ENCODE data around the gene SH3TC1.

Gene SH3TC1

DNA sequence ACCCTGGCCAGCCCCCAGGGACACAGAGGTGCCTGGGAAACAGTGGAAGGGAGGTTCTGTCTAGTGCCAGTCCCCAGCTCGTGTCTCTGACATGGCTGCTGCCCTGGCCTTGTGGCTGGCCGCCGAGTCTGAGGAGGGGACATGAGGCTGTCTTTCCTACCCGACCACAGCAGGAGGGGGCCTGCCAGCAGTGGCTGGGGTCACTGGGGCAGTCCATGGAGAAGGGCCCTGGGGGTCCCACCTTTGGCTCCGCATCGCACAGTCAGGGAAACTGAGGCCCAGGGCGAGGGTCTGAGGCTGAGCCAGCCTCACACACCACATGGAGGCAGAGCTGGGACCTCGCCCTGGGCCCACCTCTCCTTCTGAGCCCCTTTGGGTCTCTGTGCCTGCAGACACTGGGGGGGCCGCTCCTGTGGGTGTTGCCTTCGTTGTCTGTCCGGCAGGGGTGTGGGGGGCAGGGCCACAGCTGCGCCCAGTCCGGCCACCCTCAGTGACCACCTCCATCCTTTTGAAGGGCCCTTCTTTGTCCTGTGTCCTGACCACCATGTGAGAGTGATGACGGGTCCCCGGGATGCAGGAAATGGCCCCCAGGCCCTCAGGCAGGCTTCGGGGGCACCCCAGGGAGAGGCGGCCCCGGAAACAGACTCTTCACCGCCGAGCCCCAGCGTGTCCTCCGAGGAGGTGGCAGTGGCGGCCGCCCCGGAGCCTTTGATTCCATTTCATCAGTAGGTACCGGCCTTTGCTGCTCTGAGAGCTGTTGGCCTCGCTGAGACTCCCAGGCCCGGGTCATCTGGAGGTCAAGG, 17.6 kb downstream of the SH3TC1 start:
- no peak for TF ChIP-seq ZFX (IDR thresholded peaks at IDR 0.05)
- no peak overlapping the region for H3K27ac ChIP-seq

DNA sequence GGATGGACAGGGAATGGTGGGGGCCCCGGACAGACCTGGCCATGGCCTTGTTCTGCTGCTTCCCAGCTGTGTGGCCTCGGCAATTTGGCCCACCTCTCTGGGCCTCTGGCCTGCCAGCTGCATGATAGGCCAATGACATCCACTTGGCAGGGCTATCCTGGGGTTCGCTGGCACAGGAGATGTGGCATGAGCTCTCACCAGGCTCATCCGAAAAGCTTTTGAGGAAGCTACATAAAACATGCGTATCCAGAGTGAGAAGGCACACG, 18.1 kb downstream of the SH3TC1 start:
- no peak overlapping the region for H3K27ac ChIP-seq
- TF ChIP-seq ZFX (IDR thresholded peaks at IDR 0.05) = no peak
- TF ChIP-seq, protein P1, sequence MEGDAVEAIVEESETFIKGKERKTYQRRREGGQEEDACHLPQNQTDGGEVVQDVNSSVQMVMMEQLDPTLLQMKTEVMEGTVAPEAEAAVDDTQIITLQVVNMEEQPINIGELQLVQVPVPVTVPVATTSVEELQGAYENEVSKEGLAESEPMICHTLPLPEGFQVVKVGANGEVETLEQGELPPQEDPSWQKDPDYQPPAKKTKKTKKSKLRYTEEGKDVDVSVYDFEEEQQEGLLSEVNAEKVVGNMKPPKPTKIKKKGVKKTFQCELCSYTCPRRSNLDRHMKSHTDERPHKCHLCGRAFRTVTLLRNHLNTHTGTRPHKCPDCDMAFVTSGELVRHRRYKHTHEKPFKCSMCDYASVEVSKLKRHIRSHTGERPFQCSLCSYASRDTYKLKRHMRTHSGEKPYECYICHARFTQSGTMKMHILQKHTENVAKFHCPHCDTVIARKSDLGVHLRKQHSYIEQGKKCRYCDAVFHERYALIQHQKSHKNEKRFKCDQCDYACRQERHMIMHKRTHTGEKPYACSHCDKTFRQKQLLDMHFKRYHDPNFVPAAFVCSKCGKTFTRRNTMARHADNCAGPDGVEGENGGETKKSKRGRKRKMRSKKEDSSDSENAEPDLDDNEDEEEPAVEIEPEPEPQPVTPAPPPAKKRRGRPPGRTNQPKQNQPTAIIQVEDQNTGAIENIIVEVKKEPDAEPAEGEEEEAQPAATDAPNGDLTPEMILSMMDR (conservative IDR thresholded peaks at IDR 0.05) = no peak

DNA sequence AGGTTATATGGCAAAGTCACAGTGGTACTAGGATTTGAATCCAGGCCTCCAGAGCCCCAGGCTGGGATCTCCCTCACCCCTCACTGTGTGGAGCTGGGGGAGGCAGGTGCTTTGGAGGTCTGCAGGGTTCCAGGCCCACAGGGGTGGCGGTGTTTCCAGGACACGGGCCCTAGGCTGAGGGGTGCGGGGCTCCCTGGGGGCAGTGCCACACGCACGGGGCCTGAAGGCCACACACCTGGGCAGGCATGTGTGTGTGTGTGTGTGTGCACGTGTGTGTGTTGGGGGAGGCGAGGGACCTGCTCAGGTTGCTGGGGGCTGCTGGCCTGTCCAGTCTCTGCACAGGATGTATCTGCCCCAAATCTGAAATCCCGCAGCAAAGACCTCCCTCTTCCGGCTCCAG, 18.8 kb downstream of the SH3TC1 start:
- TF ChIP-seq, protein P1 (conservative IDR thresholded peaks at IDR 0.05) = no peak
- no peak for TF ChIP-seq ZFX (IDR thresholded peaks at IDR 0.05)
- H3K27ac ChIP-seq = no peak overlapping the region

DNA sequence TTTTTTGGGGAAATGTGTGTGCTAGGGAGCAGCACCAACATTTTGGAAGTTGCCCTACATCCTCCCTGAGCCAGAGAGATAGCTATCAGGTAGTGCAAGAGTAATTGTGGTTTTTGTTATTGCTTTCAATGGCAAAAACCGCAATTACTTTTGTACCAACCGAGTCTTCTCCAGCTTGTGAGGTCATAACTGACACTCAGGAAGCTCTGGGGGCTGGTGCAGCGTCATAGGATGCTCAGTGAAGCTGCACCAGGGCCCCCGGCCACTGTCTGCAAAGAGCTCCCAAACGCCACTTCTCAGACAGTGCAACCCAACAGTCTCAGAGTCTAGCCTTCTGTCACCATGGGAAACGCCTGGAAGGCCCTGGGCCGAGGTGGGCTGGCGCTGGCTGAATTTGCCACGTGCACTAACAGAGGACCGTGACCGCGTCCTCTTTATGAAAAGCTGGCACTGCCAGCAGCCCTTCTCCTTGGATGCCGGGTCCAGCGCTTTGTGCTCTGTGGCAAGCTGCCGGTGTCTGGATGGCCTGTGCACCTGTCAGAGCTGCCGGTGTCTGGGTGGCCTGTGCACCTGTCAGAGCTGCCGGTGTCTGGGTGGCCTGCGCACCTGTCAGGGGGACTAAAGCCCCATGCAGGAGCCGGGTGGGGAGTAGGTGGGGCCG, 19.4 kb downstream of the SH3TC1 start:
- H3K27ac ChIP-seq = no peak overlapping the region
- TF ChIP-seq, protein P1 (conservative IDR thresholded peaks at IDR 0.05) = no peak
- TF ChIP-seq ZFX (IDR thresholded peaks at IDR 0.05) = no peak

DNA sequence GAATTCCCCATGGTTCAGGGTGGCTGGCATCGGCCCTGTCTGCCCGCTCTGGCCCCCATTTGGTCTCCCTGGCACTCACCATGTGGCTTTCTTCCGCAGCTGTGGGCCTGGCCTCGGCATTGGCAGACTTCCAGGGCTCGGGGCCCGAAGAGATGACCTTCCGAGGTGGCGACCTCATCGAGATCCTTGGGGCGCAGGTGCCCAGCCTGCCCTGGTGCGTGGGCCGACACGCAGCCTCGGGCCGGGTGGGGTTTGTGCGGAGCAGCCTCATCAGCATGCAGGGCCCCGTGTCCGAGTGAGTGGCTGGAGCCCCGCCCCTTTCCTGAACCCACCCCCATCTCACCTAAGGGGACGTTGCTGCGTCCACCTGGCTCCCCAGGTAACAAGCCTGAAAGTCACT, 20.1 kb downstream of the SH3TC1 start:
- no peak overlapping the region for H3K27ac ChIP-seq
- TF ChIP-seq, protein P1 (conservative IDR thresholded peaks at IDR 0.05) = no peak
- no peak for TF ChIP-seq ZFX (IDR thresholded peaks at IDR 0.05)

DNA sequence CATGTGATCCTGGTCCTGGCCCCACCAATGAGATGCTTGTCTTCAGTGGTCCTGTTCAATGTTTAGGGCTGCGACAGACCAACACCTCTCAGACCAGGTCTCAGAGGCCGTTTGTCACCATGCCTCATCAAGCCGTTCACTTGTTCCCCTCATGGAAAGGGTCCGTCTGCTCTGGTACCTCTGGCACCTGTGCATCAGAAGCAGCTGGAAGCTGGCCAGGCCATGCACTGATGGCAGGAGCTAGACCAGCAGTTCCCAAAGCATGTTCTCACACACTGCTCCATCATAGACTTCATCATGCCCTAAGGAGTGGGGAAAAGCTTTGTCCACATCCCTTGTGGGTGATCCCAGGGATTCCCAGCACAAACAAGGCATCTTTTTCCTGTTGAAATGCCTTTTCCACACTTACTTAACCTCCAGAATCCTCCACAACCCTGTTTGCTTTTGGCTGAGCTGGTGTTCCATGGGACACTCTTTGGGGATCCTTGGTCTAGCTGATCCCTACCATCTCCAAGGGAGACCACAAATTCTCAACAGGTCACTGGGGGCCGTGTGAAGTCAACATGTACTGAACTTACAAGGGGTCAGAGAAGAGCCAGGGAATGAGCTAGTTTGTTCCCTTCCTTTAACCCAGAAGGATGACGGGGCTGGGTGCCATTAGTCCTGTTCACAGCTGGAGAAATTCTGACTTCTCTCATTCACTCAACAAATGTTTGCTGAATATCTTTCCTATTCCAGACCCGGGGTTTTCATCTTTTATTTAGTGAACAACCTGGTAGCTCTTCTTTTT, 21.8 kb downstream of the SH3TC1 start:
- TF ChIP-seq, protein P1 (conservative IDR thresholded peaks at IDR 0.05) = no peak
- TF ChIP-seq ZFX (IDR thresholded peaks at IDR 0.05) = no peak
- H3K27ac ChIP-seq = no peak overlapping the region

DNA sequence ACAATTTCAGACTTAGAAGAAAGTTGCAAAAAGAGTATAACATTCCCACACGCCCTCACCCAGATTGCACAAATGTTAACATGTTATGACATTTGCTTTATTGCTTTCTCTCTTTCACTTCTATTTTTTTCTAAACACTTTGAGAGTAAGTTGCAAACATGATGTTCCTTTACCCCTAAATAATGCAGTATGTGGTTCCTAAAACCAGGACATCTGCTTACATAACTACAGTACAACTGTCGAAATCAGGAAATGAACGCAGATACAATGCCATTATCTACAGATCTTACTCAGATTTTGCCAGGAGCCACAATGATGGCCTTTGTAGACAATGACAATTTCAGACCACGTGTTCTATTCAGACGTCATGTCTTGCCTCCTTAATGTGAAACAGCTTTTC, 22.4 kb downstream of the SH3TC1 start:
- H3K27ac ChIP-seq = no peak overlapping the region
- TF ChIP-seq ZFX (IDR thresholded peaks at IDR 0.05) = no peak
- TF ChIP-seq, protein P1 (conservative IDR thresholded peaks at IDR 0.05) = no peak

All from C4-2B (cell line).